ENCODE results near the gene HSPBP1.

The HSPBP1 gene

GRCh38 chr19:55253842-55254624 lies 25.9 kb downstream of the HSPBP1 start:
- peak; percentile 51 for DNase-seq

GRCh38 chr19:55252760-55253663 lies 26.9 kb downstream of the HSPBP1 start:
- no peak for DNase-seq

GRCh38 chr19:55251341-55252081 lies 28.4 kb downstream of the HSPBP1 start:
- DNase-seq = peak; percentile 16

GRCh38 chr19:55250262-55251036 lies 29.5 kb downstream of the HSPBP1 start:
- DNase-seq = no peak

GRCh38 chr19:55249841-55250240 lies 30.1 kb downstream of the HSPBP1 start:
- no peak for DNase-seq

- DNase-seq = no peak
Measured at GRCh38 chr19:55248704-55249103, 31.2 kb downstream of the HSPBP1 start.

- no peak for DNase-seq
Measured at GRCh38 chr19:55248166-55248675, 31.7 kb downstream of the HSPBP1 start.

- DNase-seq = no peak
Measured at GRCh38 chr19:55247621-55248099, 32.2 kb downstream of the HSPBP1 start.

- DNase-seq = no peak
Measured at GRCh38 chr19:55246462-55247451, 33.2 kb downstream of the HSPBP1 start.

GRCh38 chr19:55245236-55245904 lies 34.5 kb downstream of the HSPBP1 start:
- DNase-seq = no peak

GRCh38 chr19:55244004-55244680 lies 35.8 kb downstream of the HSPBP1 start:
- DNase-seq = no peak

- DNase-seq = no peak
Measured at GRCh38 chr19:55242517-55242916, 37.4 kb downstream of the HSPBP1 start.

GRCh38 chr19:55241935-55242464 lies 37.9 kb downstream of the HSPBP1 start:
- DNase-seq = no peak

GRCh38 chr19:55241143-55241934 lies 38.6 kb downstream of the HSPBP1 start:
- no peak for DNase-seq

- DNase-seq = no peak
Measured at GRCh38 chr19:55240713-55241020, 39.2 kb downstream of the HSPBP1 start.

GRCh38 chr19:55239004-55239403 lies 40.9 kb downstream of the HSPBP1 start:
- DNase-seq = no peak

- DNase-seq = no peak
Measured at GRCh38 chr19:55238030-55238429, 41.9 kb downstream of the HSPBP1 start.

- no peak for DNase-seq
Measured at GRCh38 chr19:55232986-55233385, 46.9 kb downstream of the HSPBP1 start.

GRCh38 chr19:55232286-55232602 lies 47.7 kb downstream of the HSPBP1 start:
- DNase-seq = no peak
